Keratinocyte (primary cell): ENCODE results near the gene CPT2.

ENCODE experiments used
- CTCF ChIP-seq, 3 experiments: IDR thresholded peaks in 1 of 3; conservative IDR thresholded peaks in 1 of 3; optimal IDR thresholded peaks in 1 of 3; 2 replicates in 2 of 3; 3 replicates in 1 of 3; pipeline versions ENCODE3 to v1.5.1; 2011; ENCODE audit warnings: low read length in 3 of 3, mild to moderate bottlenecking in 3 of 3, moderate library complexity in 2 of 3, control low read depth in 1 of 3, inconsistent platforms in 1 of 3; ENCODE audit not compliant: insufficient read depth in 2 of 3; ENCODE audit errors: extremely low read depth in 1 of 3
- EZH2 ChIP-seq: IDR thresholded peaks from one replicate; pipeline ENCODE4 v1.6.1; 2012; ENCODE audit warnings: inconsistent platforms, mild to moderate bottlenecking, low read length, moderate library complexity

DNA sequence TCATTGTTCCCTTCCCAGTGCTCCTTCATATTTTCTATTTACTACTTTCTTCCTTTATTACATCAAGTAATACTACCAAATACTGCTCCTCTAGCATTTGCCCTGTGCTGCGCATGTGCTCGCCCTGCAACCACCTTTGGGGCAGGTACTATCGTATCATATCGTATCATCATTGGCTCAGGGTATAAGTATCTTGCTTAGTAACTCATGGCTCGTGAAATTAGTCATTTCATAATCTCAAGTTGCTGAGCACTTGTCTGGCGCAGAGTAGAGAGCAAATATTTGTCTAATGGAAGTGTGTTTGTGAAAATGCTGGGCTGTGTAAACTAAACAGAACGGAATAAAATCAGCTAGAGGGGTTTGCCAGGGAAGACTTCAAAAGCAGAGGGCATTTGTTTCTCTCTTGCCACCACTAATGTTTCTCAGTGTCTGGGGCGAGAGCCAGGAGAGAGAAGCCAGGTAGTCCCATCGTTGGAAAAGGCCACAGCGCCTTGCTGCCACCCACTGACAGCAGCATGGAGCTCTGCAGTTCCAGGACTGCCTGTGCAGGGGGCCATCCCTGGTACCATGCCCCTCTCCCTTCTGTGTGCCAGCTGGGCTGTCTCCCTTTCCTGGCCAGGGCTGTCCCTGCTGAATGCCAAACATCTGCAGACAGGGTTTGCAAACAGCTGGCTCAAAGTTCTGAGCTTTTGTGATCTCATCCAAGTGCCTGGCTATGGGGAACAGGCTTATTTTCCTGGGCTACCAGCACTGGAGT lies 20.0 kb upstream of the CPT2 start:
- TF ChIP-seq EZH2 (no peak), CTCF (optimal IDR thresholded peaks at IDR 0.05 in 1 of 3, IDR thresholded peaks at IDR 0.05 in 1 of 3, conservative IDR thresholded peaks at IDR 0.05 in 1 of 3; ENCODE audit: extremely low read depth in 1 of 3, insufficient read depth in 2 of 3, low read length in 3 of 3) (peak; percentile 11 to 59 (median 36))
